Measurements from ENCODE around the gene ADGRF1.
"Not testable (repeated sequence)": the region's sequence is repeated elsewhere in the genome, so short reads cannot be mapped to it uniquely, and the experiment has no call there.

ADGRF1 gene

GRCh38 chr6:47061309-47062300 lies 19.5 kb upstream of the ADGRF1 start:
- no peak for DNase-seq

- DNase-seq: no peak
These were observed 17.2 kb upstream of the ADGRF1 start for GRCh38 chr6:47059216-47059885.

GRCh38 chr6:47057830-47058540 lies 15.9 kb upstream of the ADGRF1 start:
- no peak for DNase-seq

- no peak for DNase-seq
These were observed 14.7 kb upstream of the ADGRF1 start for GRCh38 chr6:47056832-47057231.

- DNase-seq: not testable (repeated sequence)
These were observed 12.2 kb upstream of the ADGRF1 start for GRCh38 chr6:47054302-47054701.

GRCh38 chr6:47048638-47049037 lies 6.5 kb upstream of the ADGRF1 start:
- no peak for DNase-seq

- DNase-seq: peak; percentile 62 to 88 (median 64)
These were observed 5.6 kb upstream of the ADGRF1 start for GRCh38 chr6:47047479-47048407.

GRCh38 chr6:47047097-47047478 lies 5.0 kb upstream of the ADGRF1 start:
- DNase-seq: no peak

GRCh38 chr6:47044397-47044796 lies 2.3 kb upstream of the ADGRF1 start:
- peak in 1 of 3 experiments; percentile 28 for DNase-seq

GRCh38 chr6:47043286-47043685 lies 1.2 kb upstream of the ADGRF1 start:
- DNase-seq: no peak

GRCh38 chr6:47041741-47042140 lies 391 bp downstream of the ADGRF1 start:
- no peak for DNase-seq

GRCh38 chr6:47034926-47035325 lies 7.2 kb downstream of the ADGRF1 start:
- peak; percentile 67 to 95 (median 92) for DNase-seq

- no peak for DNase-seq
These were observed 7.7 kb downstream of the ADGRF1 start for GRCh38 chr6:47034421-47034820.

GRCh38 chr6:47032974-47033765 lies 9.0 kb downstream of the ADGRF1 start:
- DNase-seq: no peak

GRCh38 chr6:47031656-47032055 lies 10.5 kb downstream of the ADGRF1 start:
- no peak for DNase-seq

- no peak for DNase-seq
These were observed 12.1 kb downstream of the ADGRF1 start for GRCh38 chr6:47029865-47030561.

- DNase-seq: no peak
These were observed 13.2 kb downstream of the ADGRF1 start for GRCh38 chr6:47028835-47029360.

GRCh38 chr6:47027315-47027714 lies 14.8 kb downstream of the ADGRF1 start:
- DNase-seq: no peak

GRCh38 chr6:47026679-47027078 lies 15.5 kb downstream of the ADGRF1 start:
- DNase-seq: no peak

- DNase-seq: no peak
These were observed 18.6 kb downstream of the ADGRF1 start for GRCh38 chr6:47023573-47023972.
